Effector memory CD8-positive, alpha-beta T cell (primary cell): ENCODE measurements around the gene RGS21.

Source experiments
- ATAC-seq: fragments of 150-1000 bp; cut with Tn5 transposase; replicated peaks from 2 replicates; pipeline ENCODE4 v1.10.0; 2021; ENCODE audit warnings: mild to moderate bottlenecking, moderate library complexity
- DNase-seq, 3 experiments: peaks; one replicate each; pipeline ENCODE4 v3.0.0; 2021
- H3K27ac Mint-ChIP-seq, 2 donors: one replicate each; pipeline ENCODE4 v1.8.0; 2022; ENCODE audit warnings: mild to moderate bottlenecking in 2 of 2, mixed read lengths in 2 of 2, moderate library complexity in 2 of 2
- H3K27me3 Mint-ChIP-seq, 2 donors: one replicate each; pipeline ENCODE4 v1.8.0; 2022; ENCODE audit warnings: mixed read lengths in 2 of 2
- H3K36me3 Mint-ChIP-seq: one replicate; pipeline ENCODE4 v1.8.0; 2022; ENCODE audit warnings: mild to moderate bottlenecking, moderate library complexity, mixed read lengths; ENCODE audit not compliant: insufficient read depth
- H3K4me1 Mint-ChIP-seq, 2 donors: one replicate each; pipeline ENCODE4 v1.8.0; 2022; ENCODE audit warnings: low read depth in 2 of 2, mixed read lengths in 2 of 2
- H3K4me3 Mint-ChIP-seq, 2 donors: one replicate each; pipeline ENCODE4 v1.8.0; 2022; ENCODE audit warnings: mild to moderate bottlenecking in 2 of 2, mixed read lengths in 2 of 2, moderate library complexity in 2 of 2
- H3K9me3 Mint-ChIP-seq, 2 donors: one replicate each; pipeline ENCODE4 v1.8.0; 2022; ENCODE audit warnings: mixed read lengths in 2 of 2

The RGS21 gene

GRCh38 chr1:192395895-192396294, 79.1 kb downstream of the RGS21 start:
- Mint-ChIP-seq H3K27me3 (peaks cover 0 to 6% of the 10 kb centered on the region in 2 donors), H3K4me1 (no peaks in the 10 kb centered on the region), H3K27ac (no peak overlapping the region), H3K9me3 (no peaks in the 10 kb centered on the region), H3K4me3 (no peak overlapping the region), H3K36me3 (no peaks in the 10 kb centered on the region)
- DNase-seq (no peak), ATAC-seq (no peak)

GRCh38 chr1:192399161-192399560, 82.4 kb downstream of the RGS21 start:
- H3K9me3 Mint-ChIP-seq = no peaks in the 10 kb centered on the region
- no peak for ATAC-seq
- no peaks in the 10 kb centered on the region for H3K27me3 Mint-ChIP-seq
- H3K36me3 Mint-ChIP-seq = no peaks in the 10 kb centered on the region
- no peak for DNase-seq
- H3K4me1 Mint-ChIP-seq = no peaks in the 10 kb centered on the region
- no peak overlapping the region for H3K4me3 Mint-ChIP-seq
- H3K27ac Mint-ChIP-seq = no peak overlapping the region

DNA sequence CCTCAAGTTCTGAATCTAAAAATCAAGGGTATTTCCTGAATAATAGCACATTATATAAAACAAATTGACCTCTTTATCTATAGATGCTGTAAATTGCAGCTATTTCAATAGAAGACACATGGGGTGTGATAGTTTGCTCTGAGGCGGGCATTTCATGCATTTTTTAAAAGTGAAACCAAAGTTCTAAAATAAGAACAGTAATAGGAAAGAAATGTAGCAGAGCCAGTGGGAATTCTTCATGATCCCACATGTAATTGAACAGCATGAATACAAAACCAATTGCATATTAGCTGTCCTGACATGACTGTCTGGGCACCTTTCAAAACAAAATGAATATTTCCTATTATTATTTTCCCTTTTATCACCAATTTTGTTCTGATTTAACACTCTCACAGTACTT, 85.0 kb downstream of the RGS21 start:
- Mint-ChIP-seq H3K27me3 (no peaks in the 10 kb centered on the region), H3K36me3 (no peaks in the 10 kb centered on the region), H3K27ac (no peak overlapping the region), H3K4me1 (no peaks in the 10 kb centered on the region), H3K4me3 (no peak overlapping the region), H3K9me3 (no peaks in the 10 kb centered on the region)
- no peak for DNase-seq
- ATAC-seq = no peak

DNA sequence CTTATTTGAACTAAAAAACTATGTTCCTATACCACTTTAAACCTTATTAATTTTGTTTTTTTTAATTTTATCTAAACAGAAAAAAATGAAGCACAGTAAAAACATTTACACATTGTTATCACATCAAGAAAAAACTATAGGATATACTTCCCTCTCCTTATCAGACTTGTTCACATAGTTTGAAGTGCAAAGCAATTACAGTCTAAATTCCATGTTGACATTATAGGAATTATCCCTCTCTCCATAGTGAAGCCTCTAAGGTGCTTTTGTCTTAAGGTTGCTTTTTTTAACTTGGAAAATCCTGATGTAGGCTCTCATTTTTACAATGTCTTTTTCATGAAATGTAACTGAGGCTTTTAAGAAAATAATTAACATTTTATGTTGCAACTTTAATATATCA, 85.8 kb downstream of the RGS21 start:
- Mint-ChIP-seq H3K27me3 (no peaks in the 10 kb centered on the region), H3K36me3 (no peaks in the 10 kb centered on the region), H3K4me1 (no peaks in the 10 kb centered on the region), H3K9me3 (no peaks in the 10 kb centered on the region), H3K4me3 (no peak overlapping the region), H3K27ac (no peak overlapping the region)
- DNase-seq (no peak), ATAC-seq (no peak)

- Mint-ChIP-seq H3K27me3 (peaks cover 0 to 4% of the 10 kb centered on the region in 2 donors), H3K36me3 (no peaks in the 10 kb centered on the region), H3K4me3 (no peak overlapping the region), H3K27ac (no peak overlapping the region), H3K4me1 (no peaks in the 10 kb centered on the region), H3K9me3 (peaks cover 0 to 1% of the 10 kb centered on the region in 2 donors)
- no peak for ATAC-seq
- no peak for DNase-seq
These were observed 90.4 kb downstream of the RGS21 start for GRCh38 chr1:192407206-192407605.
